Measurements from ENCODE around the gene PREB.

- TF ChIP-seq CTCF (IDR thresholded peaks at IDR 0.05; ENCODE audit: insufficient read depth, low read length, poor library complexity, severe bottlenecking) (no peak), EZH2phosphoT487 (conservative IDR thresholded peaks at IDR 0.05; ENCODE audit: low read length) (no peak)
Observed at GRCh38 chr2:27138111-27138510, 3.7 kb upstream of the PREB start.
